HepG2 (cell line): Measurements from ENCODE around the gene DAB1. TPM values are rescaled to one million over a fixed set of nuclear protein-coding genes. Genes with fewer than 3 reads are reported as not detected.

Experiments
- ATAC-seq: fragments of 200-7000 bp; cut with Tn5 transposase; 3 replicates; pipeline ENCODE4 v1.9.1; 2020; ENCODE audit warnings: mild to moderate bottlenecking, moderate library complexity
- BruUV-seq: library from RNA; stranded (reverse); fragments of 400-500 nt; replicated peaks from 2 replicates; lab custom pipeline; 2021; lab: Mats Ljungman, UMichigan
- CTCF ChIA-PET: fragments of 300-600 bp; formaldehyde crosslinking; extraction: SDS; loops from one replicate; lab custom pipeline; 2021; ENCODE audit warnings: low total read pairs, inconsistent platforms, low intra/inter-chr PET ratio; lab: Yijun Ruan, JAX
- POLR2A ChIA-PET: fragments of 350-600 bp; sonication (Branson Sonifier 250); formaldehyde crosslinking; loops from one replicate; lab custom pipeline; 2020; ENCODE audit warnings: antibody characterized with exemption, inconsistent platforms; lab: Yijun Ruan, JAX
- DNase-seq: peaks from one replicate; pipeline ENCODE4 v3.0.0-alpha.2; 2015; ENCODE audit warnings: low spot score
- FAIRE-seq: peaks from 3 replicates; lab custom pipeline; 2011; peaks lifted over from hg19 to GRCh38; lab: Jason Lieb, UNC
- H2AFZ ChIP-seq: one replicate; pipeline ENCODE4 v1.6.1; 2011; ENCODE audit warnings: low read length, inconsistent platforms
- H3K27ac ChIP-seq: fragments of 300-600 bp; 3 replicates; pipeline ENCODE4 v1.8.0; 2011; ENCODE audit warnings: mixed run types, mild to moderate bottlenecking, mixed read lengths, low read length, inconsistent platforms; ENCODE audit not compliant: insufficient read depth; ENCODE audit errors: extremely low read length
- H3K27me3 ChIP-seq, 2 experiments: fragments of 200-600 bp in 1 of 2; 2 replicates in 1 of 2; 3 replicates in 1 of 2; pipeline versions ENCODE4 v1.6.0 to v1.8.0; 2011; ENCODE audit warnings: low read length in 2 of 2, mild to moderate bottlenecking in 2 of 2, moderate library complexity in 2 of 2, inconsistent platforms in 1 of 2; ENCODE audit not compliant: insufficient read depth in 2 of 2, control insufficient read depth in 1 of 2
- H3K36me3 ChIP-seq, 2 experiments: fragments of 200-600 bp in 1 of 2; replicated peaks in 1 of 2; 2 replicates in 1 of 2; 3 replicates in 1 of 2; pipeline versions ENCODE4 v1.5.1 to v1.8.0; 2011; ENCODE audit warnings: low read length in 2 of 2, inconsistent platforms in 1 of 2; ENCODE audit not compliant: insufficient read depth in 2 of 2, control insufficient read depth in 1 of 2
- H3K4me1 ChIP-seq: 2 replicates; pipeline ENCODE4 v1.5.1; 2012; ENCODE audit warnings: low read length, inconsistent platforms; ENCODE audit not compliant: insufficient read depth
- H3K4me2 ChIP-seq: 2 replicates; pipeline ENCODE4 v1.6.0; 2011; ENCODE audit warnings: low read depth, low read length, inconsistent platforms
- H3K4me3 ChIP-seq, 3 experiments: fragments of 200-600 bp in 1 of 3; sonication (generic), shearing (Covaris generic) in 1 of 3; replicated peaks in 1 of 3; 2 replicates each; pipeline ENCODE4 v1.5.1; 2011 to 2016; ENCODE audit warnings: low read length in 3 of 3, inconsistent platforms in 2 of 3, low read depth in 2 of 3, mild to moderate bottlenecking in 2 of 3, control low read depth in 1 of 3, mixed read lengths in 1 of 3; ENCODE audit not compliant: insufficient read depth in 1 of 3
- H3K79me2 ChIP-seq: one replicate; pipeline ENCODE4 v1.6.1; 2011; ENCODE audit warnings: low read length, inconsistent platforms; ENCODE audit not compliant: insufficient read depth
- H3K9ac ChIP-seq: 2 replicates; pipeline ENCODE4 v1.6.0; 2011; ENCODE audit warnings: mild to moderate bottlenecking, low read depth, low read length, inconsistent platforms; ENCODE audit not compliant: insufficient read depth
- H3K9me3 ChIP-seq: 2 replicates; pipeline ENCODE4 v1.5.1; 2012; ENCODE audit warnings: mild to moderate bottlenecking, low read length
- H4K20me1 ChIP-seq: 2 replicates; pipeline ENCODE4 v1.6.0; 2011; ENCODE audit warnings: inconsistent platforms, mild to moderate bottlenecking, low read length, moderate library complexity; ENCODE audit not compliant: insufficient read depth
- IRX3 ChIP-seq: sonication (generic); formaldehyde crosslinking; IDR thresholded peaks from 2 replicates; pipeline ENCODE4 v1.8.1; 2023; ENCODE audit warnings: mild to moderate bottlenecking, low read depth, missing genetic modification reagents, borderline replicate concordance
- RELA ChIP-seq: sonication (generic); formaldehyde crosslinking; IDR thresholded peaks from 2 replicates; pipeline ENCODE4 v1.4.0; 2020; ENCODE audit warnings: missing genetic modification reagents
- ZHX2 ChIP-seq, 2 experiments: sonication (generic) in 1 of 2; formaldehyde crosslinking in 1 of 2; IDR thresholded peaks; 2 replicates each; pipeline versions ENCODE4 v1.6.1 to v1.9.0; 2014 to 2022; ENCODE audit warnings: antibody characterized with exemption in 1 of 2, borderline replicate concordance in 1 of 2, inconsistent platforms in 1 of 2, low read depth in 1 of 2, missing genetic modification reagents in 1 of 2
- ZNF589 ChIP-seq: sonication (generic); formaldehyde crosslinking; conservative IDR thresholded peaks from 2 replicates; pipeline ENCODE4 v1.8.0; 2022; ENCODE audit warnings: mild to moderate bottlenecking, moderate library complexity, missing genetic modification reagents
- ZNF781 ChIP-seq: sonication (generic); formaldehyde crosslinking; IDR thresholded peaks from 2 replicates; pipeline ENCODE4 v1.5.1; 2020; ENCODE audit warnings: borderline replicate concordance, mild to moderate bottlenecking, missing genetic modification reagents; ENCODE audit errors: not compliant biosample characterization
- WGBS: methylation state at CpG from one replicate; pipeline ENCODE4 v1.1.6; 2017; ENCODE audit warnings: low lambda C conversion rate; 5-methylcytosine and 5-hydroxymethylcytosine counted together
- in situ Hi-C: cut with HindIII; loops from 2 replicates; pipeline ENCODE4 v1.10.0; 2017; ENCODE audit warnings: low pct_unique_long_range_greater_than_20kb; ENCODE audit not compliant: extremely low pct_ligation_motif_present
- intact Hi-C: fragments of 100-400 bp; cut with micrococcal nuclease; formaldehyde crosslinking; loops from one replicate; pipeline ENCODE4 v1.10.0; 2022; ENCODE audit not compliant: unreplicated experiment
- polyA plus RNA-seq, 8 experiments: library from polyadenylated mRNA; depleted of rRNA in 3 of 8; stranded (reverse) in 7 of 8; unstranded in 1 of 8; fragments of >200 nt; fragmentation: Illumina TruSeq in 4 of 8; extraction: Trizol in 4 of 8; gene quantifications; 2 replicates each; pipeline versions ENCODE4 v1.2.1 to v1.2.3, GENCODE V29; 2011 to 2016; ENCODE audit warnings: low read depth in 4 of 8, missing spikeins in 1 of 8, mixed read lengths in 1 of 8; ENCODE audit not compliant: insufficient read depth in 1 of 8
- total RNA-seq, 5 experiments: library from RNA; depleted of rRNA; stranded (reverse); fragments of >200 nt; fragmentation: Illumina TruSeq; extraction: Trizol; gene quantifications; 2 replicates each; pipeline ENCODE4 v1.2.3, GENCODE V29; 2016; ENCODE audit warnings: low read depth in 1 of 5
- TF ChIP-seq, protein P1 (sequence below): sonication (generic); formaldehyde crosslinking; IDR thresholded peaks from 2 replicates; pipeline ENCODE4 v1.9.0; 2021; ENCODE audit warnings: mild to moderate bottlenecking, missing genetic modification reagents
- TF ChIP-seq, protein P2 (sequence below): sonication (generic); formaldehyde crosslinking; IDR thresholded peaks from 2 replicates; pipeline ENCODE4 v1.8.1; 2022; ENCODE audit warnings: low read depth, mild to moderate bottlenecking, missing genetic modification reagents

The DAB1 gene
- total and polyA plus RNA-seq, 2 of the 13 experiments (the other 11 are each of a cell fraction or from before 2014, with no cell fraction given) = 0.04 to 0.13 TPM

DNA sequence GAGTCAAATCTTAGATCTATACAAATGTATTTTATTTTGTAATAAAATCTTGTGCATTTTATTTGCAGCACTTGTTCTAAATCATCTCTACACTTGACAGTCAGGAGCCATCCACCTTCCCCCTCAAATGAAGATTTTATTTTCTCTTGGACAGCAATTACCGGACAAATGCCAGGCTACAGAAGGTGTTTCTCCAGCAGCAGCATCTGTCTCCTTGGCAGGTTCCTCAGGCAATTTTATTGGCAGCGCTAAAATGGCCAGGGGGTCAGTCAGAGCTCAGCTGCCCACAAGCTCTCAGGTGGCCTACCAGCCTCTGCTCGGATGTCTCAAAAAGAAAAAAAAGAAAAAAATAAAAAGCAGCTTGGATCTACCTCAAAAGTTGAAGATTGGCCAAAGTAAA, 107.6 kb downstream of the DAB1 start:
- 85% methylated on average over 3 of the region's 3 CpGs for WGBS
- TF ChIP-seq ZHX2 (IDR thresholded peaks at IDR 0.05; ENCODE audit: low read depth) (no peak), ZHX2 (CRISPR knock-in tag; IDR thresholded peaks at IDR 0.05; ENCODE audit: borderline replicate concordance) (no peak), RELA (CRISPR knock-in tag) (no peak), IRX3 (no peak), ZNF589 (CRISPR knock-in tag) (no peak), ZNF781 (no peak)
- TF ChIP-seq, protein P1, sequence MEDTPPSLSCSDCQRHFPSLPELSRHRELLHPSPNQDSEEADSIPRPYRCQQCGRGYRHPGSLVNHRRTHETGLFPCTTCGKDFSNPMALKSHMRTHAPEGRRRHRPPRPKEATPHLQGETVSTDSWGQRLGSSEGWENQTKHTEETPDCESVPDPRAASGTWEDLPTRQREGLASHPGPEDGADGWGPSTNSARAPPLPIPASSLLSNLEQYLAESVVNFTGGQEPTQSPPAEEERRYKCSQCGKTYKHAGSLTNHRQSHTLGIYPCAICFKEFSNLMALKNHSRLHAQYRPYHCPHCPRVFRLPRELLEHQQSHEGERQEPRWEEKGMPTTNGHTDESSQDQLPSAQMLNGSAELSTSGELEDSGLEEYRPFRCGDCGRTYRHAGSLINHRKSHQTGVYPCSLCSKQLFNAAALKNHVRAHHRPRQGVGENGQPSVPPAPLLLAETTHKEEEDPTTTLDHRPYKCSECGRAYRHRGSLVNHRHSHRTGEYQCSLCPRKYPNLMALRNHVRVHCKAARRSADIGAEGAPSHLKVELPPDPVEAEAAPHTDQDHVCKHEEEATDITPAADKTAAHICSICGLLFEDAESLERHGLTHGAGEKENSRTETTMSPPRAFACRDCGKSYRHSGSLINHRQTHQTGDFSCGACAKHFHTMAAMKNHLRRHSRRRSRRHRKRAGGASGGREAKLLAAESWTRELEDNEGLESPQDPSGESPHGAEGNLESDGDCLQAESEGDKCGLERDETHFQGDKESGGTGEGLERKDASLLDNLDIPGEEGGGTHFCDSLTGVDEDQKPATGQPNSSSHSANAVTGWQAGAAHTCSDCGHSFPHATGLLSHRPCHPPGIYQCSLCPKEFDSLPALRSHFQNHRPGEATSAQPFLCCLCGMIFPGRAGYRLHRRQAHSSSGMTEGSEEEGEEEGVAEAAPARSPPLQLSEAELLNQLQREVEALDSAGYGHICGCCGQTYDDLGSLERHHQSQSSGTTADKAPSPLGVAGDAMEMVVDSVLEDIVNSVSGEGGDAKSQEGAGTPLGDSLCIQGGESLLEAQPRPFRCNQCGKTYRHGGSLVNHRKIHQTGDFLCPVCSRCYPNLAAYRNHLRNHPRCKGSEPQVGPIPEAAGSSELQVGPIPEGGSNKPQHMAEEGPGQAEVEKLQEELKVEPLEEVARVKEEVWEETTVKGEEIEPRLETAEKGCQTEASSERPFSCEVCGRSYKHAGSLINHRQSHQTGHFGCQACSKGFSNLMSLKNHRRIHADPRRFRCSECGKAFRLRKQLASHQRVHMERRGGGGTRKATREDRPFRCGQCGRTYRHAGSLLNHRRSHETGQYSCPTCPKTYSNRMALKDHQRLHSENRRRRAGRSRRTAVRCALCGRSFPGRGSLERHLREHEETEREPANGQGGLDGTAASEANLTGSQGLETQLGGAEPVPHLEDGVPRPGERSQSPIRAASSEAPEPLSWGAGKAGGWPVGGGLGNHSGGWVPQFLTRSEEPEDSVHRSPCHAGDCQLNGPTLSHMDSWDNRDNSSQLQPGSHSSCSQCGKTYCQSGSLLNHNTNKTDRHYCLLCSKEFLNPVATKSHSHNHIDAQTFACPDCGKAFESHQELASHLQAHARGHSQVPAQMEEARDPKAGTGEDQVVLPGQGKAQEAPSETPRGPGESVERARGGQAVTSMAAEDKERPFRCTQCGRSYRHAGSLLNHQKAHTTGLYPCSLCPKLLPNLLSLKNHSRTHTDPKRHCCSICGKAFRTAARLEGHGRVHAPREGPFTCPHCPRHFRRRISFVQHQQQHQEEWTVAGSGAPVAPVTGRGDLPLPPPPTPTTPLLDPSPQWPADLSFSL (CRISPR knock-in tag) = no peak
- TF ChIP-seq, protein P2, sequence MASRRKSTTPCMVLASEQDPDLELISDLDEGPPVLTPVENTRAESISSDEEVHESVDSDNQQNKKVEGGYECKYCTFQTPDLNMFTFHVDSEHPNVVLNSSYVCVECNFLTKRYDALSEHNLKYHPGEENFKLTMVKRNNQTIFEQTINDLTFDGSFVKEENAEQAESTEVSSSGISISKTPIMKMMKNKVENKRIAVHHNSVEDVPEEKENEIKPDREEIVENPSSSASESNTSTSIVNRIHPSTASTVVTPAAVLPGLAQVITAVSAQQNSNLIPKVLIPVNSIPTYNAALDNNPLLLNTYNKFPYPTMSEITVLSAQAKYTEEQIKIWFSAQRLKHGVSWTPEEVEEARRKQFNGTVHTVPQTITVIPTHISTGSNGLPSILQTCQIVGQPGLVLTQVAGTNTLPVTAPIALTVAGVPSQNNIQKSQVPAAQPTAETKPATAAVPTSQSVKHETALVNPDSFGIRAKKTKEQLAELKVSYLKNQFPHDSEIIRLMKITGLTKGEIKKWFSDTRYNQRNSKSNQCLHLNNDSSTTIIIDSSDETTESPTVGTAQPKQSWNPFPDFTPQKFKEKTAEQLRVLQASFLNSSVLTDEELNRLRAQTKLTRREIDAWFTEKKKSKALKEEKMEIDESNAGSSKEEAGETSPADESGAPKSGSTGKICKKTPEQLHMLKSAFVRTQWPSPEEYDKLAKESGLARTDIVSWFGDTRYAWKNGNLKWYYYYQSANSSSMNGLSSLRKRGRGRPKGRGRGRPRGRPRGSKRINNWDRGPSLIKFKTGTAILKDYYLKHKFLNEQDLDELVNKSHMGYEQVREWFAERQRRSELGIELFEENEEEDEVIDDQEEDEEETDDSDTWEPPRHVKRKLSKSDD (CRISPR knock-in tag) = no peak

More for the DNA sequence above, 107.6 kb downstream of the DAB1 start:
- H3K4me2 ChIP-seq = no peak overlapping the region
- H3K36me3 ChIP-seq = no peaks in the 10 kb centered on the region
- FAIRE-seq (no peak), ATAC-seq (no peak), DNase-seq (no peak)
- no peaks in the 10 kb centered on the region for H3K9me3 ChIP-seq
- BruUV-seq = no TSS peak
- no peak overlapping the region for H3K9ac ChIP-seq
- H3K4me1 ChIP-seq = peaks cover 10% of the 10 kb centered on the region
- in situ Hi-C loops = no loop called here
- CTCF ChIA-PET = no interaction called here
- POLR2A ChIA-PET = no interaction called here
- no peak overlapping the region for H3K4me3 ChIP-seq
- H4K20me1 ChIP-seq = no peaks in the 10 kb centered on the region
- H3K27me3 ChIP-seq = no peaks in the 10 kb centered on the region
- H3K27ac ChIP-seq = no peak overlapping the region
- H2AFZ ChIP-seq = no peak overlapping the region
- intact Hi-C loops = no loop called here
- no peaks in the 10 kb centered on the region for H3K79me2 ChIP-seq
